H1 (cell line): ENCODE data around the gene ANKFN1. TPM values are rescaled to one million over a fixed set of nuclear protein-coding genes. Genes with fewer than 3 reads are reported as not detected.

Experiments used
- ASH2L ChIP-seq: fragments of 200-600, 300-600 bp; sonication (generic); IDR thresholded peaks from one replicate; pipeline ENCODE4 v1.7.1; 2017; ENCODE audit warnings: low read length
- HDAC6 ChIP-seq: IDR thresholded peaks from one replicate; pipeline ENCODE4 v1.7.1; 2012; ENCODE audit warnings: low read depth, mild to moderate bottlenecking, inconsistent platforms, low read length, moderate library complexity
- KDM5A ChIP-seq: fragments of 200-600 bp; IDR thresholded peaks from 2 replicates; pipeline ENCODE4 v1.7.1; 2012; ENCODE audit warnings: mild to moderate bottlenecking, low read length, inconsistent platforms, mixed read lengths
- NANOG ChIP-seq: IDR thresholded peaks from 2 replicates; pipeline ENCODE4 v1.6.1; 2011; ENCODE audit warnings: low read length, low read depth, mild to moderate bottlenecking, inconsistent platforms; ENCODE audit not compliant: insufficient read depth, poor library complexity, severe bottlenecking
- POLR2A ChIP-seq, 2 experiments: IDR thresholded peaks; 1 replicate in 1 of 2; 2 replicates in 1 of 2; pipeline ENCODE4 v1.6.1; 2011; ENCODE audit warnings: low read depth in 2 of 2, low read length in 2 of 2, mild to moderate bottlenecking in 2 of 2; ENCODE audit errors: control extremely low read depth in 1 of 2
- RXRA ChIP-seq: IDR thresholded peaks from 2 replicates; pipeline ENCODE4 v1.6.1; 2011; ENCODE audit warnings: low read depth, mild to moderate bottlenecking, low read length, moderate library complexity; ENCODE audit not compliant: insufficient read depth
- polyA plus RNA-seq, 7 experiments: library from polyadenylated mRNA; depleted of rRNA in 3 of 7; stranded (reverse) in 5 of 7; unstranded in 2 of 7; fragments of >200 nt in 5 of 7; fragments of 200-250 nt in 2 of 7; gene quantifications; 1 replicate in 5 of 7; 2 replicates in 1 of 7; 4 replicates in 1 of 7; pipeline versions ENCODE4 v1.2.1 to v1.2.3, GENCODE V29; 2011 to 2013; ENCODE audit warnings: missing spikeins in 2 of 7, mixed read lengths in 2 of 7
- total RNA-seq: library from RNA; stranded (reverse); fragmentation: NEBNext Ultra II Directional; extraction: Animal tissue kit (Norgen Biotek cat#: 25700); gene quantifications from 2 replicates; pipeline ENCODE4 v1.2.1, GENCODE V29; 2021
- TF ChIP-seq, protein P1 (sequence below): fragments of 300-600 bp; sonication (generic); IDR thresholded peaks from 2 replicates; pipeline ENCODE4 v1.7.1; 2012; ENCODE audit warnings: low read length, moderate library complexity, mild to moderate bottlenecking, inconsistent platforms; ENCODE audit not compliant: insufficient replicate concordance
- TF ChIP-seq, protein P2 (sequence below), 3 experiments: IDR thresholded peaks; 1 replicate in 2 of 3; 2 replicates in 1 of 3; pipeline versions ENCODE4 v1.5.1 to v1.6.1; 2011; ENCODE audit warnings: low read length in 3 of 3, mild to moderate bottlenecking in 3 of 3, inconsistent platforms in 2 of 3, low read depth in 1 of 3, moderate library complexity in 1 of 3; ENCODE audit not compliant: insufficient read depth in 1 of 3; ENCODE audit errors: control extremely low read depth in 1 of 3
- TF ChIP-seq, protein P3 (sequence below): IDR thresholded peaks from 2 replicates; pipeline ENCODE4 v1.6.1; 2011; ENCODE audit warnings: low read depth, mild to moderate bottlenecking, low read length; ENCODE audit not compliant: insufficient read depth

The ANKFN1 gene
- total and polyA plus RNA-seq, 2 of the 8 experiments (the other 6 are each of a cell fraction or from before 2014, with no cell fraction given), result not detected

DNA sequence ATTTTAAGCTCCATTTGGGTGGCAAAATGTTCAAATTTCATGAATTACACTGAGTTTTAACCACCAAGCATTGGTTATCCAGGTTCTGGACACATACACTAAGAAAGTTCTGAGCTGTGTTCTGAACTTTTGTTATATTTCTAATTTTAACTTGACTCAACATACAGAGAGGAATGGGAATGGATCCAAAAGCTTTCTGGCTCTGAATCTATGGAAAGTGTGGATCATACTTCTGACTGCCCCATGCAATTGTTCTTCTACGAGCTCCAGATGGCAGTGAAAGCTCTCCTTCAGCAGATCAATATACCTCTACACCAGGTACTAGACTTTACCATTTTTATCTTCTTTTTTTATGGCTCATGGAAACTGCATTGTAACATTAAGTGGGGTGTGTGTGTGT lies 327.2 kb downstream of the ANKFN1 start (continued):
- TF ChIP-seq, protein P1, sequence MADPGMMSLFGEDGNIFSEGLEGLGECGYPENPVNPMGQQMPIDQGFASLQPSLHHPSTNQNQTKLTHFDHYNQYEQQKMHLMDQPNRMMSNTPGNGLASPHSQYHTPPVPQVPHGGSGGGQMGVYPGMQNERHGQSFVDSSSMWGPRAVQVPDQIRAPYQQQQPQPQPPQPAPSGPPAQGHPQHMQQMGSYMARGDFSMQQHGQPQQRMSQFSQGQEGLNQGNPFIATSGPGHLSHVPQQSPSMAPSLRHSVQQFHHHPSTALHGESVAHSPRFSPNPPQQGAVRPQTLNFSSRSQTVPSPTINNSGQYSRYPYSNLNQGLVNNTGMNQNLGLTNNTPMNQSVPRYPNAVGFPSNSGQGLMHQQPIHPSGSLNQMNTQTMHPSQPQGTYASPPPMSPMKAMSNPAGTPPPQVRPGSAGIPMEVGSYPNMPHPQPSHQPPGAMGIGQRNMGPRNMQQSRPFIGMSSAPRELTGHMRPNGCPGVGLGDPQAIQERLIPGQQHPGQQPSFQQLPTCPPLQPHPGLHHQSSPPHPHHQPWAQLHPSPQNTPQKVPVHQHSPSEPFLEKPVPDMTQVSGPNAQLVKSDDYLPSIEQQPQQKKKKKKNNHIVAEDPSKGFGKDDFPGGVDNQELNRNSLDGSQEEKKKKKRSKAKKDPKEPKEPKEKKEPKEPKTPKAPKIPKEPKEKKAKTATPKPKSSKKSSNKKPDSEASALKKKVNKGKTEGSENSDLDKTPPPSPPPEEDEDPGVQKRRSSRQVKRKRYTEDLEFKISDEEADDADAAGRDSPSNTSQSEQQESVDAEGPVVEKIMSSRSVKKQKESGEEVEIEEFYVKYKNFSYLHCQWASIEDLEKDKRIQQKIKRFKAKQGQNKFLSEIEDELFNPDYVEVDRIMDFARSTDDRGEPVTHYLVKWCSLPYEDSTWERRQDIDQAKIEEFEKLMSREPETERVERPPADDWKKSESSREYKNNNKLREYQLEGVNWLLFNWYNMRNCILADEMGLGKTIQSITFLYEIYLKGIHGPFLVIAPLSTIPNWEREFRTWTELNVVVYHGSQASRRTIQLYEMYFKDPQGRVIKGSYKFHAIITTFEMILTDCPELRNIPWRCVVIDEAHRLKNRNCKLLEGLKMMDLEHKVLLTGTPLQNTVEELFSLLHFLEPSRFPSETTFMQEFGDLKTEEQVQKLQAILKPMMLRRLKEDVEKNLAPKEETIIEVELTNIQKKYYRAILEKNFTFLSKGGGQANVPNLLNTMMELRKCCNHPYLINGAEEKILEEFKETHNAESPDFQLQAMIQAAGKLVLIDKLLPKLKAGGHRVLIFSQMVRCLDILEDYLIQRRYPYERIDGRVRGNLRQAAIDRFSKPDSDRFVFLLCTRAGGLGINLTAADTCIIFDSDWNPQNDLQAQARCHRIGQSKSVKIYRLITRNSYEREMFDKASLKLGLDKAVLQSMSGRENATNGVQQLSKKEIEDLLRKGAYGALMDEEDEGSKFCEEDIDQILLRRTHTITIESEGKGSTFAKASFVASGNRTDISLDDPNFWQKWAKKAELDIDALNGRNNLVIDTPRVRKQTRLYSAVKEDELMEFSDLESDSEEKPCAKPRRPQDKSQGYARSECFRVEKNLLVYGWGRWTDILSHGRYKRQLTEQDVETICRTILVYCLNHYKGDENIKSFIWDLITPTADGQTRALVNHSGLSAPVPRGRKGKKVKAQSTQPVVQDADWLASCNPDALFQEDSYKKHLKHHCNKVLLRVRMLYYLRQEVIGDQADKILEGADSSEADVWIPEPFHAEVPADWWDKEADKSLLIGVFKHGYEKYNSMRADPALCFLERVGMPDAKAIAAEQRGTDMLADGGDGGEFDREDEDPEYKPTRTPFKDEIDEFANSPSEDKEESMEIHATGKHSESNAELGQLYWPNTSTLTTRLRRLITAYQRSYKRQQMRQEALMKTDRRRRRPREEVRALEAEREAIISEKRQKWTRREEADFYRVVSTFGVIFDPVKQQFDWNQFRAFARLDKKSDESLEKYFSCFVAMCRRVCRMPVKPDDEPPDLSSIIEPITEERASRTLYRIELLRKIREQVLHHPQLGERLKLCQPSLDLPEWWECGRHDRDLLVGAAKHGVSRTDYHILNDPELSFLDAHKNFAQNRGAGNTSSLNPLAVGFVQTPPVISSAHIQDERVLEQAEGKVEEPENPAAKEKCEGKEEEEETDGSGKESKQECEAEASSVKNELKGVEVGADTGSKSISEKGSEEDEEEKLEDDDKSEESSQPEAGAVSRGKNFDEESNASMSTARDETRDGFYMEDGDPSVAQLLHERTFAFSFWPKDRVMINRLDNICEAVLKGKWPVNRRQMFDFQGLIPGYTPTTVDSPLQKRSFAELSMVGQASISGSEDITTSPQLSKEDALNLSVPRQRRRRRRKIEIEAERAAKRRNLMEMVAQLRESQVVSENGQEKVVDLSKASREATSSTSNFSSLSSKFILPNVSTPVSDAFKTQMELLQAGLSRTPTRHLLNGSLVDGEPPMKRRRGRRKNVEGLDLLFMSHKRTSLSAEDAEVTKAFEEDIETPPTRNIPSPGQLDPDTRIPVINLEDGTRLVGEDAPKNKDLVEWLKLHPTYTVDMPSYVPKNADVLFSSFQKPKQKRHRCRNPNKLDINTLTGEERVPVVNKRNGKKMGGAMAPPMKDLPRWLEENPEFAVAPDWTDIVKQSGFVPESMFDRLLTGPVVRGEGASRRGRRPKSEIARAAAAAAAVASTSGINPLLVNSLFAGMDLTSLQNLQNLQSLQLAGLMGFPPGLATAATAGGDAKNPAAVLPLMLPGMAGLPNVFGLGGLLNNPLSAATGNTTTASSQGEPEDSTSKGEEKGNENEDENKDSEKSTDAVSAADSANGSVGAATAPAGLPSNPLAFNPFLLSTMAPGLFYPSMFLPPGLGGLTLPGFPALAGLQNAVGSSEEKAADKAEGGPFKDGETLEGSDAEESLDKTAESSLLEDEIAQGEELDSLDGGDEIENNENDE, result no peak
- TF ChIP-seq KDM5A (no peak), ASH2L (no peak), RXRA (no peak), POLR2A (IDR thresholded peaks at IDR 0.05; ENCODE audit: control extremely low read depth in 1 of 2, low read depth in 2 of 2, low read length in 2 of 2) (no peak), NANOG (no peak), HDAC6 (no peak)
- TF ChIP-seq, protein P2, sequence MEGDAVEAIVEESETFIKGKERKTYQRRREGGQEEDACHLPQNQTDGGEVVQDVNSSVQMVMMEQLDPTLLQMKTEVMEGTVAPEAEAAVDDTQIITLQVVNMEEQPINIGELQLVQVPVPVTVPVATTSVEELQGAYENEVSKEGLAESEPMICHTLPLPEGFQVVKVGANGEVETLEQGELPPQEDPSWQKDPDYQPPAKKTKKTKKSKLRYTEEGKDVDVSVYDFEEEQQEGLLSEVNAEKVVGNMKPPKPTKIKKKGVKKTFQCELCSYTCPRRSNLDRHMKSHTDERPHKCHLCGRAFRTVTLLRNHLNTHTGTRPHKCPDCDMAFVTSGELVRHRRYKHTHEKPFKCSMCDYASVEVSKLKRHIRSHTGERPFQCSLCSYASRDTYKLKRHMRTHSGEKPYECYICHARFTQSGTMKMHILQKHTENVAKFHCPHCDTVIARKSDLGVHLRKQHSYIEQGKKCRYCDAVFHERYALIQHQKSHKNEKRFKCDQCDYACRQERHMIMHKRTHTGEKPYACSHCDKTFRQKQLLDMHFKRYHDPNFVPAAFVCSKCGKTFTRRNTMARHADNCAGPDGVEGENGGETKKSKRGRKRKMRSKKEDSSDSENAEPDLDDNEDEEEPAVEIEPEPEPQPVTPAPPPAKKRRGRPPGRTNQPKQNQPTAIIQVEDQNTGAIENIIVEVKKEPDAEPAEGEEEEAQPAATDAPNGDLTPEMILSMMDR (IDR thresholded peaks at IDR 0.05; ENCODE audit: control extremely low read depth in 1 of 3, insufficient read depth in 1 of 3, low read depth in 1 of 3, low read length in 3 of 3), result no peak
- TF ChIP-seq, protein P3, sequence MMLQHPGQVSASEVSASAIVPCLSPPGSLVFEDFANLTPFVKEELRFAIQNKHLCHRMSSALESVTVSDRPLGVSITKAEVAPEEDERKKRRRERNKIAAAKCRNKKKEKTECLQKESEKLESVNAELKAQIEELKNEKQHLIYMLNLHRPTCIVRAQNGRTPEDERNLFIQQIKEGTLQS, result no peak
- TF ChIP-seq, all 59 proteins: peak for 0
